Activated naive CD4-positive, alpha-beta T cell treated with anti-CD3 and anti-CD28 coated beads, Interleukin-2, amount 50 U/mL, for 72 hours (primary cell): ENCODE results near the gene NR2E3. TPM values are rescaled to one million over a fixed set of nuclear protein-coding genes. Genes with fewer than 3 reads are reported as not detected.

Source experiments
- ATAC-seq, 2 donors: fragments of 150-1000 bp; cut with Tn5 transposase; 2 replicates each; pipeline ENCODE4 v1.10.0; 2021; ENCODE audit warnings: mild to moderate bottlenecking in 2 of 2, moderate library complexity in 2 of 2
- DNase-seq, 2 donors: peaks; one replicate each; pipeline ENCODE4 v3.0.0; 2021 to 2022; ENCODE audit warnings: low spot score in 2 of 2
- H3K27ac Mint-ChIP-seq, 2 donors: one replicate each; pipeline ENCODE4 v1.8.0; 2022; ENCODE audit warnings: mild to moderate bottlenecking in 2 of 2, mixed read lengths in 2 of 2
- H3K36me3 Mint-ChIP-seq, 2 donors: one replicate each; pipeline ENCODE4 v1.8.0; 2022; ENCODE audit warnings: mixed read lengths in 2 of 2
- H3K9me3 Mint-ChIP-seq, 2 donors: one replicate each; pipeline ENCODE4 v1.8.0; 2022; ENCODE audit warnings: mixed read lengths in 2 of 2
- total RNA-seq, 2 donors: library from RNA; stranded (reverse); gene quantifications; one replicate each; pipeline ENCODE4 v1.2.3, GENCODE V29; 2022

The NR2E3 gene
- not detected for total RNA-seq

- Mint-ChIP-seq H3K36me3 (no peaks in the 10 kb centered on the region), H3K27ac (no peak within 1 kb of the TSS), H3K9me3 (no peaks in the 10 kb centered on the region)
- no peak for ATAC-seq
- DNase-seq: no peak
Measured at GRCh38 chr15:71810256-71811035, at the start of gene NR2E3. NR2E3 (plus strand) TSS chr15:71810554; CDS start chr15:71810744, 190 bp downstream.

DNA sequence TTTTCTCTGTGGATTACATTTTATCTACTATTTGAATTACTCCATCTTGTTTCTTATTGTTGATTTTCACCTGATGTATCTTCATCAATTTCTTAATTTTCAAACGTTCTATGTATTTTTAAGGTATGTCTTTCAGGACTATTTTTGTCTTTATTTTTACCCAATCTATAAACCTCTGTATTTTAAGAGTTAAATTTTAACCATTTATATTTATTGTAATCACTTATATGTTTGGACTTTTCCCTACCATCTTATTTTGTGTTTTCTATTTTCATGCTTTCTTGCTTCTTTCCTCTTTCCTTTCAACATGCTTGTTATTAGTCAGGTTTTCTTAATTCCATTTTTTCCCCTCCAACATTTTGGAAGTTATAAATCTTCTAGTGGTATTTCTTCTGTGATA, 49.5 kb upstream of the NR2E3 start:
- H3K9me3 Mint-ChIP-seq: peaks cover 9 to 19% of the 10 kb centered on the region in 2 donors
- H3K27ac Mint-ChIP-seq: no peak overlapping the region
- ATAC-seq (no peak), DNase-seq (no peak)
- H3K36me3 Mint-ChIP-seq: peaks cover 14 to 21% of the 10 kb centered on the region in 2 donors

GRCh38 chr15:71761649-71762048, 48.7 kb upstream of the NR2E3 start:
- Mint-ChIP-seq H3K9me3 (peaks cover 9 to 19% of the 10 kb centered on the region in 2 donors), H3K36me3 (peaks cover 14 to 21% of the 10 kb centered on the region in 2 donors), H3K27ac (no peak overlapping the region)
- DNase-seq (no peak), ATAC-seq (no peak)

DNA sequence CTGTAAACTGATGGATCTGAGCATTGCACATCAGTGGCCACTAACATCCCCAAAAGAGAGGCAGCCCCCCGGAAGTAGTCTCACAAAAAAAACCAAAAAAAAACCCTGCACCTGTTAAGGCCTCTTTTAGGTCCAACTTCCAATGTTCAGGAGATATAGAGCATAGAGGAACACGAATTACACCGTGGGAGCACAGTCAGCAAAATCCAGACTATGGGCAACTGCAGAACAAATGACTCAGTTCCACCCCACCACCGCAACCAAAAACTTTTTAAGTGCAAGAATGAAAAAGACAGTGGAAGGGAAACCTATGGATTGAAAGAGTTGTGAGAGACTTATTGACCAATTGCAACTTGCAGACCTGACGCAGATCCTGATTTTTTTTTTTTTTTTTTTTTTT, 42.2 kb upstream of the NR2E3 start:
- Mint-ChIP-seq H3K9me3 (no peaks in the 10 kb centered on the region), H3K27ac (no peak overlapping the region), H3K36me3 (no peaks in the 10 kb centered on the region)
- no peak for DNase-seq
- ATAC-seq: no peak

DNA sequence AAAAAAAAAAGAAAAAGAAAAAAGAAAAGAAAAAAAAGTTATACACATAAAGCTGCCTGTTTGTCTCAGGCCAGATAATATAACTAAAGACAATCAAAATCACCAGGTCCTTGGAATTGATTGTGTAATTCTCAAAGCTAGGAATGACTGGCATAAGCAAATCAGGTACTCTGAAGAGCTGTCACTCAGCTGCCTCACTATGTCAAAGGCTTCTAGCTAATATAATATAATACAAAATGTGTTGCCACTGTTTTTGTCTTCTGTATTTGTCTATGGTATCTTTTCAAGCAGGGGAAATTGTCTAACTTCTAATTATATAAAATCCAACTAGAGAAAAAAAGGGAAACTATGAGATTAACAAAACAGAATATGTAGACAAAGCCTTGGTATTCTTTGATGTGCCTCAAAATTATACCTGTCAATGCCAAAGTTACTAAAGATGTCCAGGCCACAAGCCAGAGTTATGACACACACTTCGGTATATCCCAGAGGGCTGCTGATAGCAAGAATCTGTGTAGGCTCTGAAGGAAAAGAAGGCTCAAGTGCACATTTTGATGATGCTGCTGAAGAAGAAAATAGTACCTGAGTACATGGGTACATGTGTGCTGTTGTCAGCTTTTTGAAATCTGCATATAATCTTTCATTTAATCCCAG, 37.0 kb upstream of the NR2E3 start:
- no peak for DNase-seq
- ATAC-seq: no peak
- Mint-ChIP-seq H3K36me3 (no peaks in the 10 kb centered on the region), H3K27ac (no peak overlapping the region), H3K9me3 (no peaks in the 10 kb centered on the region)

DNA sequence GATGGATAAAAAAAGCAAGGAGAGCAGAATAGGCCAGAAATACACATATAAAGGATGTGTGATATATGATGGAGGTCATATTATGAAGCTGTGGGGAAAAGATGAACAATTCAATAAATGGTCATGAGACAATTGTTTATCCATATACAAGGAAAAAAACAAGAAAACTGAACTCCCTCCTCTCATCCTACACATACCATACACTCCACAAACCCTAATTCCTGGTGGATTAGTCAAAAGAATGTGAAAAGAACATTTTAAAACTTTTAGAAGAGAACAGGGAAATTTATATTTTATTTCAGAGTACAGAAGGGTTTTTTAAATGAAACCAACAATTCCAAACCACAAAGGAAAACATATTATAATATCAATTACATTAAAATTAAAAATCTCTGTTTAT, 34.5 kb upstream of the NR2E3 start:
- DNase-seq (no peak), ATAC-seq (no peak)
- H3K9me3 Mint-ChIP-seq: no peaks in the 10 kb centered on the region
- no peak overlapping the region for H3K27ac Mint-ChIP-seq
- no peaks in the 10 kb centered on the region for H3K36me3 Mint-ChIP-seq

DNA sequence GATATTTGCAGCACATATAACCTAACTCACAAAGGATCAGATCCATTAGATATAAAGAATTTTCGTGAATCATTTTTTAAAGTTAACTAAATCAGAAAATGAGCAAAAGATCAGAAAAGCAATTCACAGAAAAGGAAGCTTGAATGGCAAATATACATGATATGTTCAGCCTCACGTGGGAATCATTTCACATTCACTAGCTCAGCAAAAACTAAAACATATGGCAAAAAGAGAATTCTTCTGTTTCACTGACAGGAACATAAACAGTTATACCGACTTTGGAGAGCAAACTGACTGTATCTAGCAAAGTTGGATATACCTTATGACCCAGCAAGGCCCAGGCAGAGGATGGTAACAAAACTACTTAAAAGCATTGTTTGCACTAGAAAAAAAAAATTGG, 34.0 kb upstream of the NR2E3 start:
- ATAC-seq: no peak
- H3K36me3 Mint-ChIP-seq: no peaks in the 10 kb centered on the region
- no peak overlapping the region for H3K27ac Mint-ChIP-seq
- no peak for DNase-seq
- H3K9me3 Mint-ChIP-seq: no peaks in the 10 kb centered on the region

DNA sequence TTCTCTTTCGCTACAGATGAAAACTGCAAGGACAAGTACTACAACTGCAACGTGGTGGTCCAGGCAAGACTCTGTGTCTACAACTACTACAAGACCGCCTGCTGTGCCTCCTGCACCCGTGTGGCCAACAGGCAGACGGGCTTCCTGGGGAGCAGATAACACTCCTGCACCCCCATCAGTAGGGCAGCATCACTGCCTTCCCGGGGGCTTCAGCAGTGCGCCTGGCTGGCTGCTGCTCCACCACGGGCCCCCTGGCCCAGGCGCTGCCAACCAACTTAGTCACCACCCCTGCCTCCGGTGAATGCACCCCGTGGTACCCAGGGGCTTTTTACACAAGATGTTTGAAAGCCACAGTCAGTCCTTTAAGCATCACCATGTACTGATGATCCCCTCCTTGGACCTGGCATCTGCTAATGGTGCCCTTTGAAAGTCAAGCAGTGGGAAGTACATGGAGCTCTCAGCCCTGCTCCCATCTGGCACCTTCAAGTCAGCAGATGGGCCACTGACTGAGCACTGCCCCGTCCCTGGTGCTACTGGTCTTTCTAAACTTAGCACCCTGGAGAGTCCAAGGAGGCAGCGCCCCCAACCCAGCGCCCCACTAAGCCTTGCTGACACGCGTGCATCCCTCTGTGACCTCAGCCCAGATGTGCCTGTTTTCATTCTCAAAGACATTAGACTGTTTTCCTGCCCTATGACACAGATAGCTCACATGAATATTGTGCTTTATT, 33.0 kb upstream of the NR2E3 start:
- H3K9me3 Mint-ChIP-seq: no peaks in the 10 kb centered on the region
- peak overlapping the region in 1 of 2 donors; percentile 68 for H3K27ac Mint-ChIP-seq
- ATAC-seq (no peak), DNase-seq (no peak)
- no peaks in the 10 kb centered on the region for H3K36me3 Mint-ChIP-seq

- no peak for ATAC-seq
- no peaks in the 10 kb centered on the region for H3K36me3 Mint-ChIP-seq
- no peaks in the 10 kb centered on the region for H3K9me3 Mint-ChIP-seq
- no peak overlapping the region for H3K27ac Mint-ChIP-seq
- DNase-seq: no peak
Measured at GRCh38 chr15:71779073-71779797, 31.1 kb upstream of the NR2E3 start.

DNA sequence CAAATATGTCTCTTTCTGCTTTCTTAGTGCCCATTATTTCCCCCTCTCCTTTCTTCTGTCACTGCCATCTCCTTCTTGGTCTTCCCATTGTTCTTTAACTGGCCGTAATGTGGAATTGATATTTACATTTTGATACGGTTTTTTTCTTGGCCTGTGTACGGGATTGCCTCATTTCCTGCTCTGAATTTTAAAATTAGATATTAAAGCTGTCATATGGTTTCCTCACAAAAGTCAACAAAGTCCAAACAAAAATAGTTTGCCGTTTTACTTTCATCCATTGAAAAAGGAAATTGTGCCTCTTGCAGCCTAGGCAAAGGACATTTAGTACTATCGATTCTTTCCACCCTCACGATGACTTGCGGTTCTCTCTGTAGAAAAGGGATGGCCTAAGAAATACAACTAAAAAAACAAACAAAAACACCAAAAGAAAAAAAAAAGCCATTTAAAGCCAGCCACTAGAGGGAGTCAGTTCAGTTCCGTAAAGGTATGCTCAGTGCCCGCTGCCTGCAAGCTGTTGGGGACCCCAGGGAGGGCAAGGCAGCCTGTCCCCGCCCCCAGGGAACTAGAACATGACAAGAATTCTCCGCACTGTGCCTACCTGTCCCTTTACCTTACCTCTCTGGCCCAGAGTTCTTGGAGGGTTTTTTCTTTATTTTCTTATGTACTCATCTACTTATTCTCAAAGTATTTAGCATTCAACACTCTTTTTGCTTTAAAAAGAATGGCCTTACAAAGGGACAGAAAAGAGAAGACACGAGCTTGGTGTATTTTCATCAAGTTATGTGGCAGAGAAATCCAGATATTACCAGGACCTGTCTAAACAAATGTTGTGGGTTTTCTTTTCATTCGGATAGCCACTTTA, 30.0 kb upstream of the NR2E3 start:
- no peaks in the 10 kb centered on the region for H3K36me3 Mint-ChIP-seq
- peak in 1 of 2 donors; percentile 20 for DNase-seq
- H3K27ac Mint-ChIP-seq: no peak overlapping the region
- peak in 1 of 2 donors; percentile 71 for ATAC-seq
- no peaks in the 10 kb centered on the region for H3K9me3 Mint-ChIP-seq

GRCh38 chr15:71781179-71781964, 29.0 kb upstream of the NR2E3 start:
- DNase-seq (no peak), ATAC-seq (peak in 1 of 2 donors; percentile 87)
- no peaks in the 10 kb centered on the region for H3K36me3 Mint-ChIP-seq
- no peaks in the 10 kb centered on the region for H3K9me3 Mint-ChIP-seq
- peak overlapping the region in 1 of 2 donors; percentile 41 for H3K27ac Mint-ChIP-seq

DNA sequence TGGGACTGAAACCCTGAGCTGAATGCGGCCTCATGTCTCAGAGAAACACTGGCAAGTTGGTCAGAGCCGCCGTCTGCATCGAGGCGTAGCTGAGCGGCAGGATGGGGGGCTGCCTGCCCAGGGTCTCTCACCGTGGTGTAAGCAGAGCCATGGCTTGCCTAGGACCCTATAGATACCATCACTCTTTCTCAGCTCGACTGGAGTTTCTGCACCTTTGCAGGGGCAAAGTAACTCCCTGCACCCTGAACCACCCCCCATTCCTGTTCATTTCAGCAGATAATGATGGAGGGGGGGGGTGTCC, 28.4 kb upstream of the NR2E3 start:
- DNase-seq: no peak
- Mint-ChIP-seq H3K36me3 (no peaks in the 10 kb centered on the region), H3K27ac (no peak overlapping the region), H3K9me3 (no peaks in the 10 kb centered on the region)
- ATAC-seq: no peak

GRCh38 chr15:71782422-71783165, 27.8 kb upstream of the NR2E3 start:
- no peak overlapping the region for H3K27ac Mint-ChIP-seq
- H3K36me3 Mint-ChIP-seq: no peaks in the 10 kb centered on the region
- no peak for ATAC-seq
- no peak for DNase-seq
- no peaks in the 10 kb centered on the region for H3K9me3 Mint-ChIP-seq

- Mint-ChIP-seq H3K36me3 (no peaks in the 10 kb centered on the region), H3K9me3 (no peaks in the 10 kb centered on the region), H3K27ac (no peak overlapping the region)
- ATAC-seq: peak in 1 of 2 donors; percentile 33
- peak in 1 of 2 donors; percentile 38 for DNase-seq
Measured at GRCh38 chr15:71784719-71785118, 25.6 kb upstream of the NR2E3 start.

GRCh38 chr15:71785996-71786395, 24.4 kb upstream of the NR2E3 start:
- Mint-ChIP-seq H3K9me3 (no peaks in the 10 kb centered on the region), H3K36me3 (no peaks in the 10 kb centered on the region), H3K27ac (no peak overlapping the region)
- ATAC-seq: no peak
- DNase-seq: no peak
